ENCODE measurements around the gene RASA3.
A peak's percentile ranks its signal among the peaks of the same experiment; 100 is the strongest.
"Not testable (repeated sequence)": the region's sequence is repeated elsewhere in the genome, so short reads cannot be mapped to it uniquely, and the experiment has no call there.

Gene RASA3, protein sequence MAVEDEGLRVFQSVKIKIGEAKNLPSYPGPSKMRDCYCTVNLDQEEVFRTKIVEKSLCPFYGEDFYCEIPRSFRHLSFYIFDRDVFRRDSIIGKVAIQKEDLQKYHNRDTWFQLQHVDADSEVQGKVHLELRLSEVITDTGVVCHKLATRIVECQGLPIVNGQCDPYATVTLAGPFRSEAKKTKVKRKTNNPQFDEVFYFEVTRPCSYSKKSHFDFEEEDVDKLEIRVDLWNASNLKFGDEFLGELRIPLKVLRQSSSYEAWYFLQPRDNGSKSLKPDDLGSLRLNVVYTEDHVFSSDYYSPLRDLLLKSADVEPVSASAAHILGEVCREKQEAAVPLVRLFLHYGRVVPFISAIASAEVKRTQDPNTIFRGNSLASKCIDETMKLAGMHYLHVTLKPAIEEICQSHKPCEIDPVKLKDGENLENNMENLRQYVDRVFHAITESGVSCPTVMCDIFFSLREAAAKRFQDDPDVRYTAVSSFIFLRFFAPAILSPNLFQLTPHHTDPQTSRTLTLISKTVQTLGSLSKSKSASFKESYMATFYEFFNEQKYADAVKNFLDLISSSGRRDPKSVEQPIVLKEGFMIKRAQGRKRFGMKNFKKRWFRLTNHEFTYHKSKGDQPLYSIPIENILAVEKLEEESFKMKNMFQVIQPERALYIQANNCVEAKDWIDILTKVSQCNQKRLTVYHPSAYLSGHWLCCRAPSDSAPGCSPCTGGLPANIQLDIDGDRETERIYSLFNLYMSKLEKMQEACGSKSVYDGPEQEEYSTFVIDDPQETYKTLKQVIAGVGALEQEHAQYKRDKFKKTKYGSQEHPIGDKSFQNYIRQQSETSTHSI

GRCh38 chr13:114132419-114133121, at the start of gene RASA3:
TSS of gene RASA3 (minus strand) at chr13:114132623. CDS start at chr13:114132489, 134 bp downstream.
- peak; percentile 99 for DNase-seq (ENCODE audit: low spot score)

DNA sequence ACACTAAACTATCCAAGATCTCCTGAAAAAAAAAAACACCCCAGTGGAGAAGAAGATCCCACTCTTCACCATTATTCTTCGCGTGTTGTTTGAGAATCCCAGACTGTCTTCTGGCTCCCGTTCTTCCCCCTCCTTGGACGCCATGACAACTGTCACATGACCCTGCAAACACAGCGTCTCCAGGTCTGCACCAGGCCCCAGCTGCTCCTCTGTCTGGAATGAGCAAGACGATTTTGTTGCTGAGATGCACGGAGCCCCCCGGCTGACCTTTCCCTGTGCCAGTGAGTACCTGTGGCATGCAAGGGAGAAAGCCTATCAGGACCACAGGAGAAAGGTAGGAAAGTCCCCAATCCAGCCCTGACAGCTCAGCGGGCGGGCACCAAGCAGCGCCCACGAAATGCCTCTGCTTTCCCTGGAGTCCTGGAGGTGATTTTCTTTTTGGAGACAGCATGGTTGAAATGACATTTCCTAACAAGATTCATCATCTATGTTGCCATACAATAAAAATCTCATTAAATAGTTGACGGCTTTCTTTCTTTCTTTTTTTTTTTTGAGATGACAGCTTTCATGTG, 46.8 kb upstream of the RASA3 start, which contains the start of gene CFAP97D2:
TSS of gene CFAP97D2 (plus strand) at position 171 of the 572 bp plus-strand sequence. CDS start at position 245, 74 bp downstream.
- no peak for DNase-seq (ENCODE audit: low spot score)

DNA sequence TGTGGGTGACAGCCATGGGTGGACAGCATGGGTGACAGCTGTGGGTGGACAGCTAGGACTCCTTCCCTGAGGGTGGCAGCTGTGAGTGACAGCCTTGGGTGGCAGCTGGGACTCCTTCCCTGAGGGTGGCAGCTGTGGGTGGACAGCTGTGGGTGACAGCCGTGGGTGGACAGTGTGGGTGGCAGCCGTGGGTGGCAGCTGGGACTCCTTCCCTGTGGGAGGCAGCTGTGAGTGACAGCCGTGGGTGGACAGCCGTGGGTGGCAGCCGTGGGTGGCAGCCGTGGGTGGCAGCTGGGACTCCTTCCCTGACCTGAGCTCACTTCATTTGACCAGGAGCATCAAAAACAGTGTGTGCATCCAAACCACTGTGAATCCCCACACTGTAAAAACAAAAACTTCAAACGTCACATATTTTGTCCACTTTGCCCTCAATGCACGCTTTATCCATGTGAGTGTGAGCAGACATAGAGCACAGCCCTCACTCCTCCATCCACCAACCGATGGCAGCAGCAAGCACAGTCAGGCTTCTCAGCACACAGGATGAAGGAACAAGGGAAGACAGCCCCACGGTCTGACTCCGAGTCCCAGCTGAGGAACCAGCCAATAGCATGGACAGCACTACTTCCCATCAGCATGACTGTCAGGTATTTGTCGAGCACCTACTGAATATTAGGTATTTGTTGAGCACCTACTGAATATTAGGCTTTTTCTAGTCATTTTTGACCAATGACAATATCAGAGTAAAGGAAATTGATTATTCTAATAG, 45.0 kb upstream of the RASA3 start:
- DNase-seq (ENCODE audit: low spot score): no peak

GRCh38 chr13:114176359-114176902, 44.0 kb upstream of the RASA3 start:
- DNase-seq (ENCODE audit: low spot score): not testable (repeated sequence)

DNA sequence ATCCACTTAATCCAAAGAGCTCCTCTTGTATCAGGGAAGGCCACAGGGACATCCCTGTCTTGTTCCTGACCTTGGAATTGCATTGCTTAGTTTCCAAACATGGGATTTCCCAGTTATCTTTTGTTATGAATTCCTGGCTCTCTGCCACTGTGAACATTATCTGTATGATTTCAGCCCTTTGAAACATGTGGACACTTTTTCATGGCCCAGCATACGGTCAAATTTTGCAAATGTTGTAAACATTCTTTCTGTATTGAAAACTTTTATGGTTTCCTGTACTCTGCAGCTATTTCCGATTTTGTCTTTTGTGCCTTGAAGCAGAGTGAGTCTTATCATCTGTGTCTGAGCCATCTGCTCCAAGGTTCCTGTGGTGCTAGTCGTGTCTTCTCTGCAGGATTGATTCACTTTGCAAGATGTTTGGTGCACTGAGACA, 42.1 kb upstream of the RASA3 start:
- DNase-seq (ENCODE audit: low spot score): no peak

GRCh38 chr13:114173745-114174144, 41.3 kb upstream of the RASA3 start:
- DNase-seq (ENCODE audit: low spot score): no peak

GRCh38 chr13:114173272-114173671, 40.8 kb upstream of the RASA3 start:
- no peak for DNase-seq (ENCODE audit: low spot score)

GRCh38 chr13:114167885-114168284, 35.5 kb upstream of the RASA3 start:
- DNase-seq (ENCODE audit: low spot score): no peak

DNA sequence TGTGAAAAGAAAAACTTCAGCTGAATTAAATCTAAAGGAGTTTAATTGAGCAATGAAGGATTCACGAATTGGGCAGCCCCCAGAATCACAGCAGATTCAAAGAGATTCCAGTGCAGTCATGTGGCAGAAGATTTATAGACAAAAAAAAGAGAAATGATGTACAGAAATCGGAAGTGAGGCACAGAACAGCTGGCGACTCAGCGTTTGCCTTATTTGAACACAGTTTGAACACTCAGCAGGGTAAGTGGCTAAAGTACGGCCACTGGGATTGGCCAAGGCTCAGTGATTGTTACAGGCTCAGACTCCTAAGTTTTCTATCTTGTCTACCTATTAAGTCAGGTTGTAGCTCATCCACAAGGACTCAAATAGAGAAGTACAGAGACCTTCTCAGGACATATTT, 35.0 kb upstream of the RASA3 start:
- DNase-seq (ENCODE audit: low spot score): no peak

DNA sequence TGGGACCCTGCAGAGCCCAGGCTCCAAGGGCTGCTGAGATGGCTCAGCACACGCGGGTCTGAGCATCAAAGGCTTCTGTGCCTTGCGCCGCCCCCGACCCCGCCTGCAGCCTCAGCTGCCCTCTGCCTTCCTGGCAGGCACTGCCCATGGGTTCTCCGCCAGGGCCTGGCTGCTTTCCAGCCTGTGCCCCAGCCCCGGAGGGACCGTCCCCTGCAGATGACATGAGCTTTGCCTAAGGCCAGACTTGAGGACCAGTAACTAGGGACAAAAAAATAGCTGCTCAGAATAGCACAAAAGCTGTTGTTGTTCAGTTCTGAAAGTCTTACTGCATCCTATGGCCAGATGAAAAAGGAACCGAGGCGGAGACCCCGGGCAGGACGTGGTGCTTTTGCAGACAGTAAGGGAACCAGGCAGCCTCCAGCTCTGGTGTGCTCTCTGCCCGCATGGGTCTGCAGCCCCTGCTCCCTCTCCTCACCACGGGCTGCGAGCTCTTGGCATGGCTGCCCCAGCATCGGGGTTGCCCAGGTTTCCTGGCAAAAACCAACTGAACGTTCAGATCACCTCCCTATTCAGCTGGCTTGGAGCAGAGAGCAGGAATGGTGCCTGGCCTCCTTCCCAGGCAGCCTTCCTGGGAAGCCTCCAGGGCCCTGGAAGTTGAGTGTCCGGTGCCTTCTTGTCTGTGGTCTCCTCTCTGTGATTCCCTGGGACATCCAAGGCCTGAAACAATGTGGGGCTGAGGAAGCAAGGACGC, 34.1 kb upstream of the RASA3 start:
- peak; percentile 50 for DNase-seq (ENCODE audit: low spot score)

- DNase-seq (ENCODE audit: low spot score): no peak
Measured at GRCh38 chr13:114164681-114165429, 32.4 kb upstream of the RASA3 start.

DNA sequence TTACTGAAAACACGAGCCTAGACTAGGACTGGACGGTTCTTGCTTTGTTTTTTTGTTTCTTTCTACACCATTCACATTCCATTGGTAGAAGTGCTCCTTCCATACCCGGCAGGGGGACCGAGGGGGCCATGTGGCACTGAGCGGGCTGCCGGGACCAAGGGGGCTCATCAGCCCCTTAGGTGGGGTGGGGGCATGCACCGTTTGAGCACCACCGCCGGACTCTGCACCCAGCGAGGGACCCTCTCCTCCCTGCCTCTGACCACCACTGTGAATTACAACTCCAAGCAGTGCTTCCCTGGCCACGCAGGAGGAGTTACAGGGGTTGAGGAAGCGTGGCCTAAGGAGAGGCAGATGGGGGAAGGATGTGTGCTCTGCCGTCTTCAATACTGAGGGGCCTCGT, 31.6 kb upstream of the RASA3 start:
- no peak for DNase-seq (ENCODE audit: low spot score)

DNA sequence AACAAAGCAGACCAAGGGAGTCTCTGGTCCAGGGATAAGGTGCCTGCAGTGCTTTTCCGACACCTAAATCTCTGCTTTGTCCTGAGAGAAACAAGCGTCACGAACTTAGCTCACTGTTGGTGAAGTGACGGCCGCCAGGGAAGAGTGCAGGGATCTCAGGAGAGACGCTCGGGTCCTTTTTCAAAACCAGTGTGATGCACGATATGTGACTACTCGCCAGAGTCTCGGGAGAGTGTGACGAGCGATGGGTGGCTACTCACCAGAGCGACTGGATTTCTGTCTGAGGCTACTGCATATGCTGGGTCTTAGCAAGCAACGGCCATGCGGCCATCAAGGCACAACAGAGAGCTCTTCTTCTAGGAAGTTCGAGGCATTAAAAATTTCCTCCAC, 30.1 kb upstream of the RASA3 start:
- no peak for DNase-seq (ENCODE audit: low spot score)

DNA sequence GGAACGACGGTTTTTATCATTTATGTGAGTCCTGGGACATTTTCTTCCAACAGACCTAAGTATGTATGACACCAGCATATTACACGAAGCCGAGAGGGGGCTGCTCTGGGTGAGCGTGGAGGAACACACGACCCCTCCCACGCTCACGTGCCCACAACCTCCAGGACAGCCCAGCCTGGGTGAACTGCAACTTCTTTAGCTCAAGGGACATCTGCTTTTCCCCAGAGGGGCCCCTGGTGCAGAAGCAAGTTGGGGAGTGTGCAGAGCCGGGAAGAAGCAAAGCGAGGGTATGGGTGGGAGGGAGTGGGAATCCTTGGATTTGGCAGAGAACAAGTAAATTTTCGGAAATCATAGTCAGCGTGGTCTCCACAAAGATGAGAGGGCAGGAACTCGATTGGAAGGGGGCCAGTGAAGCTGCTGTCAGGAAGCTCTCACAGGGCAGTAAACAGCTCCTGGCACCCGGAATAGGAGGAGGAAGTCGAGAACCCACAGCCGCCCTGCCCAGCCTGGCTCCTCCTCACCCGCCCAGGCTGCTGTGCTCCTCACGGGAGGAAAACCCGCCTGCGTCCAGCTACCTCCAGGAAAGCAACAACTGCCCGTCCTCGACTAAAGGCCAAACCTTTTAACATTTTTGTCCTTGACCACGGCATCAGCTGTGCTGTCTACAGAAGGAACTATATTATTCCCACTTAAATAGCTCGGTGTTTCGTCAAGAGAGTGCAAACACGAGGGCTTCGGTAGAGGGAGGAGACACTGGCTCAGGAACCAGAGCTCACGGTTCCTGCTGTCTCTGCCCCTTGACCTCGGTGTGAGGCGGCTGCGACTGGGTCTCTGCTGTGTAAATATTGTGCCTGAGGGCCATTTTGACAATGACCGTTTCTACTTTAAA, 29.5 kb upstream of the RASA3 start:
- DNase-seq (ENCODE audit: low spot score): peak; percentile 59

GRCh38 chr13:114161028-114161556, 28.7 kb upstream of the RASA3 start:
- DNase-seq (ENCODE audit: low spot score): no peak

GRCh38 chr13:114158869-114159666, 26.6 kb upstream of the RASA3 start:
- DNase-seq (ENCODE audit: low spot score): not testable (repeated sequence)

DNA sequence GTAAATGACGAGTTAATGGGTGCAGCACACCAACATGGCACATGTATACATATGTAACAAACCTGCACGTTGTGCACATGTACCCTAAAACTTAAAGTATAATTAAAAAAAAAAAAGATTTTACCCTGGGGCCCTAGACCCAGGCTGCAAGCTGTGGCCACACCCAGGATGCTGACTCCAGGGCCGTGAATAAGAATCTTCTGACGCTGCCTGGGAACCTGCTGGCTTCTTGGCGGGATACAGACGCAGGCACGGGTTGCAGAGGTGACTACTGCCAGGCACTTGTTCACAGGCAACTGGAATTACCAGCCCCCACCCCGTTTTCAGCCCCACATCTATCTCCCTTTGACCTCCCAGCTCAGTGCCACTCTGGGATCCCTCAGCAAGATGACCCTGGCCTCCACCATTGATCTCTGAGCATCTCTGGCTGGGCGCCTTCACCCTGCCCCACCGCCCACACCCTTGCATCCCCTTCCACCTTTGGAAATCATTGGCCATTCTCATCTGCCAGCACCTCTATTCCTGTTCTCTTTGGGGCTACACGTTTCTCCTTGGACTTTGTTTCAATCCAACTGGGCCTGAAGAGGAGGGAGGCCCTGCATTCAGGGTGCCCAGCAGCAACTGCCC, 25.6 kb upstream of the RASA3 start:
- DNase-seq (ENCODE audit: low spot score): no peak

Data from GM03348 (cell line).